ENCODE data around the gene HOXC9.

Gene HOXC9

GRCh38 chr12:53988541-53989226 is 11.3 kb upstream of the HOXC9 start:
- DNase-seq (ENCODE audit: low read depth in 2 of 2), result no peak

- no peak for DNase-seq (ENCODE audit: low read depth in 2 of 2)
Observed at GRCh38 chr12:53989227-53990113, 10.5 kb upstream of the HOXC9 start.

- no peak for DNase-seq (ENCODE audit: low read depth in 2 of 2)
Observed at GRCh38 chr12:53990311-53991076, 9.5 kb upstream of the HOXC9 start.

- DNase-seq (ENCODE audit: low read depth in 2 of 2), result no peak
Observed at GRCh38 chr12:53991077-53991460, 8.9 kb upstream of the HOXC9 start.

GRCh38 chr12:53992377-53992889 is 7.5 kb upstream of the HOXC9 start:
- no peak for DNase-seq (ENCODE audit: low read depth in 2 of 2)

- DNase-seq (ENCODE audit: low read depth in 2 of 2), result no peak
Observed at GRCh38 chr12:53993162-53994008, 6.6 kb upstream of the HOXC9 start.

GRCh38 chr12:53994009-53994263 is 6.0 kb upstream of the HOXC9 start:
- no peak for DNase-seq (ENCODE audit: low read depth in 2 of 2)

GRCh38 chr12:53994264-53995001 is 5.5 kb upstream of the HOXC9 start:
- DNase-seq (ENCODE audit: low read depth in 2 of 2), result no peak

GRCh38 chr12:53995002-53995377 is 5.0 kb upstream of the HOXC9 start:
- DNase-seq (ENCODE audit: low read depth in 2 of 2), result no peak

- DNase-seq (ENCODE audit: low read depth in 2 of 2), result no peak
Observed at GRCh38 chr12:53995378-53996239, 4.4 kb upstream of the HOXC9 start.

GRCh38 chr12:53996240-53997203 is 3.4 kb upstream of the HOXC9 start:
- DNase-seq (ENCODE audit: low read depth in 2 of 2), result no peak

- DNase-seq (ENCODE audit: low read depth in 2 of 2), result no peak
Observed at GRCh38 chr12:53997204-53998109, 2.5 kb upstream of the HOXC9 start.

- DNase-seq (ENCODE audit: low read depth in 2 of 2), result no peak
Observed at GRCh38 chr12:53998110-53998899, 1.7 kb upstream of the HOXC9 start.

- no peak for DNase-seq (ENCODE audit: low read depth in 2 of 2)
Observed at GRCh38 chr12:53998900-53999236, 1.1 kb upstream of the HOXC9 start.

- no peak for DNase-seq (ENCODE audit: low read depth in 2 of 2)
Observed at GRCh38 chr12:53999559-54000115, 324 bp upstream of the HOXC9 start.

GRCh38 chr12:54001283-54002187 is 1.6 kb downstream of the HOXC9 start:
- DNase-seq (ENCODE audit: low read depth in 2 of 2), result no peak

Data from stimulated activated CD8-positive, alpha-beta memory T cell treated with anti-CD3 and anti-CD28 coated beads, Interleukin-15, amount 100 ng/mL, for 4 hours (primary cell).